GM18517 (cell line): Measurements from ENCODE around the gene THSD7B.
"Not testable (repeated sequence)": the region's sequence is repeated elsewhere in the genome, so short reads cannot be mapped to it uniquely, and the experiment has no call there.

ENCODE experiments used
- ATAC-seq: cut with Tn5 transposase; IDR thresholded peaks from one replicate; pipeline ENCODE4 v1.9.1; 2021; ENCODE audit warnings: mild to moderate bottlenecking, moderate library complexity; ENCODE audit not compliant: unreplicated experiment

The THSD7B gene

DNA sequence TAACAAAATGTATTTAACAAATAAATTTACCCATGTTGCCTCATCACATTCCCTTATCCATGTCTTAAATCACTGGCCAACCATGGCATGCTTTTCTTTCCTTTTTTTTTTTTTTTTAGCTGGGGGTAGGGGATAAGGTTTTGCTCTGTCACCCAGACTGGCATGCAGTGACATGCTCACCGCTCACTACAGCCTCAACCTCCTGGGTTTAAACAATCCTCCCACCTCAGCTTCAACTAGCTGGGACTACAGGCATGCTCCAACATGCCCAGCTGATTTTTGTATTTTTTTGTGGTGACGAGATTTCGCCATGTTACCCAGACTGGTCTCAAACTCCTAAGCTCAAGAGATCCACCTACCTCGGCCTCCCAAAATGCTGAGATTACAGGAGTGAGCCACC lies 266.4 kb downstream of the THSD7B start:
- ATAC-seq: no peak

GRCh38 chr2:137036619-137037018 lies 271.3 kb downstream of the THSD7B start:
- ATAC-seq: no peak

GRCh38 chr2:137039482-137040152 lies 274.3 kb downstream of the THSD7B start:
- ATAC-seq: no peak

DNA sequence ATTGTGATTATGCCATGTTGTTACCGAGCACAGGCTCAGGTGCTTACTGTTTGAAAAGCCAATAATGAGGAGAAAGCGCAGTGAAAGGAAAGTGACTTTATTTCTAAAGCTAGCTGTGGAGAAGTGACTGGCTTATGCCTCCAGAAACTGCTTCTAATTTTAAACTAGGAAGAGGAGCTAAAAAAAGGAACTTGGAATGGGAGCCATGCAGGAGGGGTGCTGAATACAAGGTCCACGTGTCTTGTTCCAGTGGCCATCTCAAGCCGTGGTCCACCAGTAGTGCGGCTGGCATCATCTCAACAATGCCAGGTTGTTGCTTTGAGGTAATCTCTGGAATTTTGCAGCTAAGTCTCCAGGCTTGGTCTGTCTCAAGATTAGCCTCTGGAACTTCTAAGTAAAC lies 282.0 kb downstream of the THSD7B start:
- no peak for ATAC-seq

- no peak for ATAC-seq
Observed at GRCh38 chr2:137048455-137048854, 283.1 kb downstream of the THSD7B start.

DNA sequence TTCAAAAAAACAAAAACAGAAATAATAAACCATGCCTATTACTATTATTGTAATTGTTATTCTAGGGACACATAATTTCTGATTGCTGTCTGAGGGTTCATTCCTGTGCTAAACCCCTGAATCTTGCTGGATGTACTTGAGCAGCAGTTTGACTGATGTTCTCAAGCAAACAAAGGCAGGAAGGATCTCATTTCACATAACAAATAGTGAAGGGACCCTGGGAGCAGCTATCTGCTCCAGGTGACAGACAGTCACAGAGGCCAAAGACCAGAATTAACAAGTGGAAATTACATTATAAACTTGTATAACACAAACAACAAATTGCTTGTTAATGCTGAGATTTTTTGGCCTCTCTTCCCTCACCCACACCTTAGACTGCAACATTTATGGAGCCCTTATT lies 284.2 kb downstream of the THSD7B start:
- no peak for ATAC-seq

GRCh38 chr2:137050949-137051348 lies 285.6 kb downstream of the THSD7B start:
- no peak for ATAC-seq

DNA sequence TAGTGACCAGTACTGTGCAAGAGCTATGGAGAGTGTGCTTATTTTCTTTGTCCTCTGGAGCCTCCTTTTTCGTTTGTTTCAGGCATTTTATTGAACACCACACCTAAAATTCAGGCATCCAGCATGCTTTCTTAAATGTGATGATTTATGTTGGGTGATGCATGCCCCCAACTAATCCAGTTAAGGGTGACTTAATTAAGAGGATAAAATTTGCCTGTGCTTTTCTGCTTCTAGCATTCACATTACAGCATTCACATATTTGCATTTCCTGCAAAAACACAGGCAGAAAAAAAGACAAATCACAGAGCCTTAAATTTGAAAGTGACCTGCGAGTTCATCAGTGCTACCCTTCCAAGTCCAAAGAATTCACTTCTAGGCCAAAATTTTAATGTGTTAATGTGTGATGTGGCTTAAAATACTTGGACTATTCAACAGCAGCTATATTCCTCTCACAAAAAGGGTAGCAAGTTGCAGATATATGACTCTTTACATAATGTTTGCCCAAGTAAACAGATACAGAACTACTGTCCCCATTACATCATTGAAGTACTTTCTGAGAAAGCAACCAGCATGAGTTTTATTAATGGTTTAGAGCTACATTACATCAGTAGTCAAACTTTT lies 286.5 kb downstream of the THSD7B start:
- no peak for ATAC-seq

DNA sequence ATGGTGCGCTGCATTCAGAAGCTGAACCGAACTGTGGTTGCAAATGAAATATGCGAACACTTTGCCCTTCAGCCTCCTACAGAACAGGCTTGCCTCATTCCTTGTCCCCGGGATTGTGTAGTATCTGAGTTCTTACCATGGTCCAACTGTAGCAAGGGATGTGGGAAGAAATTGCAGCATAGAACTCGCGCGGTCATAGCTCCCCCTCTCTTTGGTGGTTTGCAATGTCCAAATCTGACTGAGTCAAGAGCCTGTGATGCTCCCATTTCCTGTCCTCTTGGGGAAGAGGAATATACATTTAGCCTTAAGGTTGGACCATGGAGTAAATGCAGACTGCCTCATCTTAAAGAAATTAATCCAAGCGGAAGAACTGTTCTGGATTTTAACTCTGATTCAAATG lies 291.4 kb downstream of the THSD7B start:
- no peak for ATAC-seq

DNA sequence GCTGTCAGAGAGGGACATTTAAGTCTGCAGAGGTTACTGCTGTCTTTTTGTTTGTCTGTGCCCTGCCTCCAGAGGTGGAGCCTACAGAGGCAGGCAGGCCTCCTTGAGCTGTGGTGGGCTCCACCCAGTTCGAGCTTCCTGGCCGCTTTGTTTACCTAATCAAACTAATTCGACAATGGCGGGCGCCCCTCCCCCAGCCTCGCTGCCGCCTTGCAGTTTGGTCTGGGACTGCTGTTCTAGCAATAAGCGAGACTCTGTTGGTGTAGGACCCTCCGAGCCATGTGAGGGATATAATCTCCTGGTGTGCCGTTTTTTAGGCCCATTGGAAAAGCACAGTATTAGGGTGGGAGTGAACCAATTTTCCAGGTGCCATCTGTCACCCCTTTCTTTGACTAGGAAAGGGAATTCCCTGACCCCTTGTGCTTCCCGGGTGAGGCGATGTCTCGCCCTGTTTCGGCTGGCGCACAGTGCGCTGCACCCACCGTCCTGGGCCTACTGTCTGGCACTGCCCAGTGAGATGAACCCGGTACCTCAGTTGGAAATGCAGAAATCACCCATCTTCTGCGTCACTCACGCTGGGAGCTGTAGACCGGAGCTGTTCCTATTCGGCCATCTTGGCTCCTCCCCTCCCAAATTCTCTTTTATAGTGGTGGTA lies 310.9 kb downstream of the THSD7B start:
- not testable (repeated sequence) for ATAC-seq

- no peak for ATAC-seq
Observed at GRCh38 chr2:137091704-137092103, 326.4 kb downstream of the THSD7B start.

DNA sequence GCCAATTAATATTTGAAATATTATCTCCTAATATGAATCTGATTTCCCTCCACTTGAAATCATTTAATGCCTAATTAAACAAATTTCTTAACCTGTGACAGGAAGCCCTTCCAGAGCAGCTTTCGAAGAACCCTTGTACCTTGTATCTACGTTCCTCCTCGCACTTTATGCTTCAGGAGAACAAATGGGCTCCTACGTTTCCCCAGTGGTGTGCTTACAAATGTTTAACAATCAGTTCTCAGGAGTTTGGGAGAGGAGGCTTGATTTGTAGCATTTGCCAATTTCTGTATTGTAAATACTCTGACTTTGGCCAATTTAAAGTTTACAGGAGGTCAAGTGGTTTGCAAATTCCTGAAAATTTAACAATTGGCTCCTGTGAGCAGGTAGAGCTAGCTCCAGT lies 327.8 kb downstream of the THSD7B start:
- ATAC-seq: no peak

DNA sequence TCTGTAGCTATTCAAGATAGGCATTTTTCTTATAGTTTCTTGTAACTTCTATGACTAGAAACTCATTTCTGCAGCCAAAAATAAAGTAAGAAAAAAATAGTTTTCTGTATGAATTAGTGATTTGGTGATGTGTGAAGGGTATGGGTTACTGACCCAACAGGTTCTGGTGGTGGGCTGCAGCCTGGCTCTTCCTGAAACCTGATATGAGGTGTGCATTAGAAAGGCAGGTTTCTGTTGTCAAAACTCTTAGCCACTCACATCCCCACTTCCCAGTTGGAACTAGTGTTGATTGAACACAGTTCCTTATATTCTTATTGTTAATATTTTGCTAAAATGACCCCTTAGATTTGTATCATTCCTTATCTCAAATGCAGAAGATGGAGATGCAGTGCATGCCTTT lies 330.8 kb downstream of the THSD7B start:
- no peak for ATAC-seq

DNA sequence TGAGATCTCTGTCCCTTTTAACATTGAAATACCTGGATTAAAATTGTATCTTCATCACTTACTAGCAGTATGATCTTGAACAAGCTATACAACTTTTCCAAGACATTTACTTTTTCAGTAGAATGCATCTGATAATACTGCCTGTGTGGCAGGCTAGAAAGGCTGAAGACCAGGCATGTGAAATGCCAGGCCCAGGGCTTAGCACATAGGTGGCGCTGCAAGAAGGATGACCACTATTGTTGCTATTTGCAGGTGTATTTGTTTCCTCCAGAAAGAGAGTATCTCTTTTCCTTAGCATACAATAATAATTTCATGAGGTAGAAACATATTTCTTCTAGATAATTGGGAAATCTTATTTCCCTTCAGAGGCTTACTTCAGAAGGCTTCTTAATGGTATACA lies 331.3 kb downstream of the THSD7B start:
- ATAC-seq: no peak

- not testable (repeated sequence) for ATAC-seq
Observed at GRCh38 chr2:137101814-137102213, 336.5 kb downstream of the THSD7B start.

DNA sequence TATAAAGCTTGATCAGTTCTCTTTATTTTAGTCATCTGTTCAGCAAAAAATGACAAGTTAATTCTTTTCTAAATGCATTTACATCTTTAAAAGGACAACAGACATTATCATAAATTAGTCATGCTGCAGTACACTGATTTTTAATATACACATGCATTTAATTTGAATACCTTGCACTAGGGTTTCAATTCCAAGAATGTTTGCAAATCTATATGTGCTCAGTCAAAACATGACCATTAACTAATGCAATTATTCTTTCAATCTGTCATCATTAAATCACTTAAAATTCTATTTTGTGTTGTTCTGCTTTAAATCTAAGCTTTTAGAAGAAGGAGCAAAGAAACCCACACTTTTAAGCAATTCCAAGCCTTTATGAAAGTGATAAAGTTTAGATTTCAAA lies 342.6 kb downstream of the THSD7B start:
- no peak for ATAC-seq

- no peak for ATAC-seq
Observed at GRCh38 chr2:137111896-137112295, 346.6 kb downstream of the THSD7B start.

DNA sequence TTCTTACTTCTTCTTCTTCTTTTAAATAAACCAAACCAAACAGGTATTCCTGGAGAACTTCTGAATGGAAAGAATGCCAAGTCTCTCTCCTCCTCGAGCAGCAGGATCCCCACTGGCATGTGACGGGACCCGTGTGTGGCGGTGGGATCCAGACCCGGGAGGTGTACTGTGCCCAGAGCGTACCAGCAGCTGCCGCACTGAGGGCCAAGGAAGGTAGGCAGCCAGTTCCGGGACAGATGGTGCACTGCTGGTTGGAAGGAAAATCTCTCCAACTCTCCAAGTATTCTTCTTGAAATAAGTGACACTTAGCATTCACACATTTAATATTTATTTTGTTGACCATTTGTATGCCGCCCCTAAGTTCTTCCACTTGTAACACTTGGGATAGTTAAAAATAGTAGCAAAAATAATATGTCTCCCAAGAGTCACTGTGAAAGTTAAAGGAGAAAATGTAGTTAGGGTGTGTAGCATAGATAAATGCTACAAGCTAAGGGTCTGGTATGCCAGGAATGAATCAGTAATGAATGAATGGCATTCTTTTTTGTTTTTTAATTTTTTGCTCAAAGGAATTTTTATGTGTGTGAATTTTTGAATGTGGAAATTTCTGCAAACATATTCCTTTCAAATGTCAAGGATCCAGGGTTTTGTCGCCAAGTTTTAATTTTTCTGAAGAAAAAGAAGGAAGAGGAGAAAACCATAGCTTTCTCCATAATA lies 349.9 kb downstream of the THSD7B start:
- ATAC-seq: no peak

DNA sequence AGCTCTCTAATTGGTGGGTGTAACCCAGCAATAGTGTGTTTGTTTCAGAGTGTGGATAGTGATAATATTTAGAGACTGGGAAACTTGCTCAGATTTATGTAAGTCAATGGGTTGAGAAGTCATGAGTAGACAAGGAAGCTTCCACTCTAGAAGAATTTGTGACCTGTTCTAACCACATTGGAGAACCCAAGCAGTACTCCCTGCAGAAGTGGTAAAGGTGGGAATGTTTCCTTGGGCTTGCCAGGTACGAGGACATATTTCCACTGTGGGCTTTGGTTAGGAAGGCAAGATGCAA lies 350.4 kb downstream of the THSD7B start:
- ATAC-seq: no peak

GRCh38 chr2:137117385-137117784 lies 352.0 kb downstream of the THSD7B start:
- ATAC-seq: no peak

- ATAC-seq: no peak
Observed at GRCh38 chr2:137118140-137118539, 352.8 kb downstream of the THSD7B start.

DNA sequence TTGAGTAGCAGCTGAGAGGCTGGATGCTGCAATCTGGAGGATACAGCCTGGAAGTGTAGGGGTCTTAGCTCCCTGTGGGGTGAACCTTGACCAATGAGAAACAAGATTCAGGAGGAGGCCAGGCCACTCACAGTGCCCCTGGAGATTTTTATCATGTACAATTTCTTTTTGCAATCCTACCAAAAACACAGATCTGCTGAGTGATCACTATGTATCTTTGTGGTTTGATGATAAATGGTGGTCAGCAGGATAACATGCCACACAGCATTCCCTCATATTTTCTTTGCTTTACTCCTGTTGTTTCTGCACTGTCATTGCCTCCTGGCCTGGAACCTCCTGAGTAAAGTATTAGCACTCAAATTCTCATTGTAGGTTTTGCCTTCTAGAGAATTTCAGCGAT lies 357.9 kb downstream of the THSD7B start:
- ATAC-seq: no peak
